ENCODE measurements around the gene ZFYVE21. TPM values are rescaled to one million over a fixed set of nuclear protein-coding genes. Genes with fewer than 3 reads are reported as not detected.

Gene ZFYVE21
- total RNA-seq, 4 donors from 2014 or later: 40.3 to 81.2 (median 59.0) TPM

DNA sequence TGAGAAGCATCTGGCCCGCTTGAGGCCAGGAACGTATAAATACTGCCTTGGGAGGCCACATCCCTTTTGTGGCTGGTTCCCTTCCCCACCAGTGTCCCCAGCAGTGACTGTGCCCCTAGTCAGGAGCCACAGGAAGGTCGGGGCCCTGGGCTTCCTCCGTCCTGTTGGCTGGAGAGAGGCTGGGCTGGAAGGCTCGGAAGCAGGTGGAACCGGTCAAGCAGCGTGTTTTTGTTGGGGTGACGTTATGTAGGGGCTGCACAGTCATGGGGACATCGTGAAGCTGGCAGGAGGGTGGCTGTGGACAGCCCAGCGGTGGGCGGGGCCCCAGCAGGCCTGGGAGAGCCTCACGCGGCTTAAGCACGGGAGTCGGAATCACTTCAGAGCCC, 10.5 kb upstream of the ZFYVE21 start:
- no peaks in the 10 kb centered on the region for H3K9me3 ChIP-seq
- H3K27ac ChIP-seq: peak overlapping the region in 2 of 4 donors; percentile 44 to 59
- no peaks in the 10 kb centered on the region for H3K27me3 ChIP-seq
- H3K36me3 ChIP-seq: peaks cover 0 to 44% (median 0%) of the 10 kb centered on the region in 3 donors
- no peak for DNase-seq
- H3K4me3 ChIP-seq: no peak overlapping the region
- TF ChIP-seq CTCF (IDR thresholded peaks at IDR 0.05) (no peak), POLR2A (IDR thresholded peaks at IDR 0.05) (no peak)
- peaks cover 0 to 8% (median 2%) of the 10 kb centered on the region in 4 donors for H3K4me1 ChIP-seq

GRCh38 chr14:103705504-103706284, 9.9 kb upstream of the ZFYVE21 start:
- no peak for TF ChIP-seq POLR2A (IDR thresholded peaks at IDR 0.05)
- no peak for TF ChIP-seq CTCF (IDR thresholded peaks at IDR 0.05)
- no peak overlapping the region for H3K4me3 ChIP-seq
- peak overlapping the region in 2 of 4 donors; percentile 48 to 59 for H3K27ac ChIP-seq

DNA sequence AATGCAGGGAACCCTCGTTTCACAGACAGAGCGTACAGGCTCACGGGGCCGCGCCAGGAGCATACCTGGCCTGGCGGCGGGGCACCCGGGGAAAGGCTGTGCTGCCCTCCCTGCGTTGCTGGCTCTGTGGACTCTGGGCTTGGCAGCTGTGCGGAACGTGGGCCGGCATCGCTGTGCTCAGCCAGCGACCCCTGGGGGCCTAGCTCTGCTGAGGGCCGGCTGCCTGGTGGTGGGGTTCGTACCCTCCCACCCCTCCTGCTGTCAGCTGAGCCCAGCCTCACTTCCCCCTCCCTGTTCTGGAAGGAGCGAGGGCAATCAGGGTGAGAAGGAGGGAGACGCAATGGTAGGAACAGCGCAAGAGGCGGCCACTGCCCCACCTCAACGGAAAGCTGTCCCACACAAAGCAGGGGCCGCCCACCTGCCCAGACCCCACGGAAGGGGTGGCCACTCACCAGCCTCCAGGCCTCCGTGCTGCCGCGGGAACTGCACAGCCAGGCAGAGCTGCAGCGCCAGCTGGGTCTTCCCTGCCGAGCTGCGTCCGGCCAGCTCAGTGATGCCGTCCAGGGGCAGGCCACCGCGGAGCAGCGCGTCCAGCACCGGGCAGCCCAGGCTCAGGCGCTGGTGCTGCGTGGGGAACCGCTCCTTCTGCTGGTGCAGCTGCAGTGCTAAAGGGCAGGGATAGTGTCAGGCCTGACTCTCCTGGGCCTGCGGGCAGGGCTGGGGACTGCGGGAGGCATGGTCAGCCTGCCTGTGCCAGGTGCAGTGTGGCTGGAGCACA, 8.9 kb upstream of the ZFYVE21 start:
- Histone ChIP-seq H3K9me3 (no peaks in the 10 kb centered on the region), H3K4me3 (no peak overlapping the region), H3K27me3 (no peaks in the 10 kb centered on the region), H3K27ac (no peak overlapping the region), H3K36me3 (peaks cover 0 to 30% (median 0%) of the 10 kb centered on the region in 3 donors), H3K4me1 (peaks cover 0 to 17% (median 2%) of the 10 kb centered on the region in 4 donors)
- DNase-seq: no peak
- TF ChIP-seq CTCF (IDR thresholded peaks at IDR 0.05) (no peak), POLR2A (IDR thresholded peaks at IDR 0.05) (no peak)

More at GRCh38 chr14:103705504-103706284, 9.9 kb upstream of the ZFYVE21 start:
- peaks cover 0 to 7% (median 3%) of the 10 kb centered on the region in 4 donors for H3K4me1 ChIP-seq
- no peak for DNase-seq
- no peaks in the 10 kb centered on the region for H3K27me3 ChIP-seq
- no peaks in the 10 kb centered on the region for H3K9me3 ChIP-seq
- peaks cover 0 to 38% (median 0%) of the 10 kb centered on the region in 3 donors for H3K36me3 ChIP-seq

DNA sequence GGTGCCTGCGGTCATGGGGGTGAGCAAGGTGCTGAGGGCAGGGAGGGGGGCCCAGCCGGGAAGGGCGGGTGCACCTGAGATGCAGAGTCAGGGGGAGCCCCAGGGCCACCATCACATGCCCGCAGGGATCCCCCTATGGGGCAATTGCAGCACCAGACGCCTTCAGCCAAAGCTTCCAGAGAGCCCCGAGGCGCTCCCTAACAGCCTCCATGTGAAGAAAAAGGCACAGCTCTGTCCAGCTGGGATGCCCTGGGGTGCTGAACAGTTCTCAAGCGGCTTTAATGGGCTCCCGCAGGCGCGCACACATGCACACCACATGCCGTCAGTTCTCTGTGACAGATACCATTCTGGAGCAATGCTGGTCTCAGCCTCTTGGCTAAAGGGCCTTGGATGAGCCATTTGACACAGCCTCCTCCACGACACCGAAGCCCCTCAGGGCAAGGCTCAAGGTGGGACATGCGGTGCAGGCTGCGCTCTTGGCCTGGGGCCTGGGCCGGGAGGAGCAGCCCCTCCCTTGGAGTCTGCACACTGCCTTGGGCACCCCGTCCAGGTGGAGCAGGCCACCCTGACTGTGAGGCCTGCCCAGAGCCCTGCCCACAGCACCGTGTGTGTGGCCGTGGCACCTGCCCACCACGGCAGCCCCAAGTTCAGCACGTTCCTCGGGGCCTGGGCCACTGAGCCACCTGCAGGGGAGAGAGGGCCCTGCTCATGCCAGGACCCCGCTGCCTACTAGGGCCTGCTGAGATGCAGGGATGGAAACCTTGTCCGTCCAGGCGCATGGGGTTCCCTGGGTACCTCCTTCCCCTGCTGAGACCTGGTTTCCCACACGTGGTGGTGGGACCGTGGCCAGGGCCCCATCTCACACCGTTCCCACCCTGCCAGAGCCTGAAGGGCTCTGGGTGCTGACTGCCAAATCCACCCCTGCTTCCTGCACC, 8.0 kb upstream of the ZFYVE21 start:
- TF ChIP-seq CTCF (IDR thresholded peaks at IDR 0.05) (no peak), POLR2A (IDR thresholded peaks at IDR 0.05) (no peak)
- DNase-seq: no peak
- H3K27ac ChIP-seq: no peak overlapping the region

GRCh38 chr14:103708750-103709187, 6.8 kb upstream of the ZFYVE21 start:
- TF ChIP-seq CTCF (IDR thresholded peaks at IDR 0.05) (no peak), POLR2A (IDR thresholded peaks at IDR 0.05) (no peak)
- H3K4me1 ChIP-seq: peaks cover 0 to 36% (median 2%) of the 10 kb centered on the region in 4 donors
- H3K9me3 ChIP-seq: no peaks in the 10 kb centered on the region
- H3K27me3 ChIP-seq: no peaks in the 10 kb centered on the region
- no peak overlapping the region for H3K27ac ChIP-seq
- H3K4me3 ChIP-seq: no peak overlapping the region
- H3K36me3 ChIP-seq: peaks cover 0 to 10% (median 0%) of the 10 kb centered on the region in 3 donors
- no peak for DNase-seq

More for the DNA sequence above, 8.0 kb upstream of the ZFYVE21 start:
- peaks cover 0 to 21% (median 0%) of the 10 kb centered on the region in 3 donors for H3K36me3 ChIP-seq
- peaks cover 0 to 26% (median 2%) of the 10 kb centered on the region in 4 donors for H3K4me1 ChIP-seq
- H3K9me3 ChIP-seq: no peaks in the 10 kb centered on the region
- no peak overlapping the region for H3K4me3 ChIP-seq
- H3K27me3 ChIP-seq: no peaks in the 10 kb centered on the region
